Breast epithelium (tissue), 3 donors: ENCODE results near the gene STIM1.

Experiments used
- CTCF ChIP-seq, 3 donors: fragments of 450-650 bp; IDR thresholded peaks; one replicate each; pipeline ENCODE4 v1.5.1; 2016 to 2017; ENCODE audit warnings: antibody characterized with exemption in 3 of 3, mild to moderate bottlenecking in 3 of 3, moderate library complexity in 3 of 3
- POLR2A ChIP-seq: fragments of 450-650 bp; IDR thresholded peaks from one replicate; pipeline ENCODE4 v1.6.1; 2016; ENCODE audit warnings: antibody characterized with exemption, mild to moderate bottlenecking, moderate library complexity

GRCh38 chr11:3823303-3823702 is 32.2 kb upstream of the STIM1 start:
- TF ChIP-seq POLR2A (no peak), CTCF (IDR thresholded peaks at IDR 0.05) (no peak)
